ENCODE results near the gene MINDY4. TPM values are rescaled to one million over a fixed set of nuclear protein-coding genes. Genes with fewer than 3 reads are reported as not detected.
A peak's percentile ranks its signal among the peaks of the same experiment; 100 is the strongest.

The MINDY4 gene
- total and polyA plus RNA-seq, 2 donors (not counting 1 experiment from before 2014, with no cell fraction given), result 6.1 to 6.3 TPM

GRCh38 chr7:30850426-30850825, 79.2 kb downstream of the MINDY4 start:
- TF ChIP-seq EZH2 (IDR thresholded peaks at IDR 0.05; ENCODE audit: low read length, missing control alignments), result no peak
- TF ChIP-seq, protein P1, sequence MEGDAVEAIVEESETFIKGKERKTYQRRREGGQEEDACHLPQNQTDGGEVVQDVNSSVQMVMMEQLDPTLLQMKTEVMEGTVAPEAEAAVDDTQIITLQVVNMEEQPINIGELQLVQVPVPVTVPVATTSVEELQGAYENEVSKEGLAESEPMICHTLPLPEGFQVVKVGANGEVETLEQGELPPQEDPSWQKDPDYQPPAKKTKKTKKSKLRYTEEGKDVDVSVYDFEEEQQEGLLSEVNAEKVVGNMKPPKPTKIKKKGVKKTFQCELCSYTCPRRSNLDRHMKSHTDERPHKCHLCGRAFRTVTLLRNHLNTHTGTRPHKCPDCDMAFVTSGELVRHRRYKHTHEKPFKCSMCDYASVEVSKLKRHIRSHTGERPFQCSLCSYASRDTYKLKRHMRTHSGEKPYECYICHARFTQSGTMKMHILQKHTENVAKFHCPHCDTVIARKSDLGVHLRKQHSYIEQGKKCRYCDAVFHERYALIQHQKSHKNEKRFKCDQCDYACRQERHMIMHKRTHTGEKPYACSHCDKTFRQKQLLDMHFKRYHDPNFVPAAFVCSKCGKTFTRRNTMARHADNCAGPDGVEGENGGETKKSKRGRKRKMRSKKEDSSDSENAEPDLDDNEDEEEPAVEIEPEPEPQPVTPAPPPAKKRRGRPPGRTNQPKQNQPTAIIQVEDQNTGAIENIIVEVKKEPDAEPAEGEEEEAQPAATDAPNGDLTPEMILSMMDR (conservative IDR thresholded peaks at IDR 0.05 in 1 of 2, IDR thresholded peaks at IDR 0.05 in 1 of 2; ENCODE audit: low read depth in 1 of 2, low read length in 2 of 2), result no peak
- Histone ChIP-seq H3K4me1 (ENCODE audit: control insufficient read depth, extremely low read depth, insufficient read depth, low read length) (peaks cover 2% of the 10 kb centered on the region), H3K36me3 (ENCODE audit: control insufficient read depth, insufficient read depth, low read length) (peaks cover 2% of the 10 kb centered on the region), H3K9ac (ENCODE audit: insufficient read depth, low read length) (no peak overlapping the region), H3K27ac (ENCODE audit: insufficient read depth, low read length) (no peak overlapping the region), H4K20me1 (ENCODE audit: control insufficient read depth, extremely low read depth, insufficient read depth, low read length) (no peaks in the 10 kb centered on the region), H2AFZ (ENCODE audit: low read length) (no peak overlapping the region), H3K79me2 (ENCODE audit: control insufficient read depth, insufficient read depth, low read length) (no peaks in the 10 kb centered on the region), H3K4me2 (ENCODE audit: extremely low read depth, insufficient read depth, low read length) (no peak overlapping the region), H3K27me3 (ENCODE audit: control insufficient read depth, insufficient read depth, low read length) (no peaks in the 10 kb centered on the region), H3K9me3 (ENCODE audit: control insufficient read depth, insufficient read depth, low read depth, low read length) (no peaks in the 10 kb centered on the region), H3K4me3 (replicated peaks in 1 of 4; ENCODE audit: control extremely low read depth in 1 of 4, insufficient read depth in 1 of 4, low read depth in 3 of 4, low read length in 4 of 4) (no peak overlapping the region)
- no peak for DNase-seq (ENCODE audit: low read depth in 2 of 2)

DNA sequence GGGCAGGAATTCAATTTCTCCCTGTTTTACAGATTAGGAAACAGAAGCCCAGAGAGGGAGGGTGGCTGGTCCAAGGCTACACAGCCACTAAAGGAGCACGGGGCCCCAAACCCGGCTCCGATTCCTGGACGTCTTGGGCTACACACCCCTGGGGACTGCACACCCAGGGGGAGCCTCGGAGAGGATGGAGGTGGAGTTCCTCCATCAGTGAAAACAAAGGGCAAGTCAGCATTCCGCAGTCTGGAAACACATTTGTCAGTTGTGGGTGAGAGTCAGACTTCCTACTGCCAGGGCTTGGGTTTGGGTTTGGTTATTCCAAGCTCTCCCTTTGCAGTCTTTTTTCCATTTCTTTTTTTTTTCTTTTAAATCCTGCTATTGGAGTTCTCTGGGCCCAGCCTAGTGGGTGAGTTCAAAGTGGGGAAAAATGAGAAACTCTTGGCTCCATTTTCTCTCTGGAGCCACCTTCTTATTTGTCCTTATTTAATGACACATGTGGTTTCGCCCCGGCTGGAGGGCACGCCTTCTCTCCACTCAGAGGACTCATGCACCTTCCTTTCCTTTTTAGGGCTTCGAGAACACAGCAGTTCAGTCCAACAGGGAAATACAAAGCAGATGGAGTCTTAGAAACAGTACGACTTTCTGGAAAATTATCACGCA, 80.6 kb downstream of the MINDY4 start:
- H3K9me3 ChIP-seq (ENCODE audit: control insufficient read depth, insufficient read depth, low read depth, low read length), result no peaks in the 10 kb centered on the region
- H3K27me3 ChIP-seq (ENCODE audit: control insufficient read depth, insufficient read depth, low read length), result no peaks in the 10 kb centered on the region
- no peaks in the 10 kb centered on the region for H3K4me1 ChIP-seq (ENCODE audit: control insufficient read depth, extremely low read depth, insufficient read depth, low read length)
- no peaks in the 10 kb centered on the region for H3K79me2 ChIP-seq (ENCODE audit: control insufficient read depth, insufficient read depth, low read length)
- H2AFZ ChIP-seq (ENCODE audit: low read length), result no peak overlapping the region
- TF ChIP-seq EZH2 (IDR thresholded peaks at IDR 0.05; ENCODE audit: low read length, missing control alignments), result no peak
- TF ChIP-seq, protein P1 (conservative IDR thresholded peaks at IDR 0.05 in 1 of 2, IDR thresholded peaks at IDR 0.05 in 1 of 2; ENCODE audit: low read depth in 1 of 2, low read length in 2 of 2), result no peak
- DNase-seq (ENCODE audit: low read depth in 2 of 2), result peak in 1 of 2 donors; percentile 19
- no peak overlapping the region for H3K27ac ChIP-seq (ENCODE audit: insufficient read depth, low read length)
- H3K4me3 ChIP-seq (replicated peaks in 1 of 4; ENCODE audit: control extremely low read depth in 1 of 4, insufficient read depth in 1 of 4, low read depth in 3 of 4, low read length in 4 of 4), result no peak overlapping the region
- H3K9ac ChIP-seq (ENCODE audit: insufficient read depth, low read length), result no peak overlapping the region
- peaks cover 2% of the 10 kb centered on the region for H3K36me3 ChIP-seq (ENCODE audit: control insufficient read depth, insufficient read depth, low read length)
- no peaks in the 10 kb centered on the region for H4K20me1 ChIP-seq (ENCODE audit: control insufficient read depth, extremely low read depth, insufficient read depth, low read length)
- H3K4me2 ChIP-seq (ENCODE audit: extremely low read depth, insufficient read depth, low read length), result peak overlapping the region; percentile 16

- Histone ChIP-seq H4K20me1 (ENCODE audit: control insufficient read depth, extremely low read depth, insufficient read depth, low read length) (no peaks in the 10 kb centered on the region), H3K79me2 (ENCODE audit: control insufficient read depth, insufficient read depth, low read length) (no peaks in the 10 kb centered on the region), H3K4me3 (replicated peaks in 1 of 4; ENCODE audit: control extremely low read depth in 1 of 4, insufficient read depth in 1 of 4, low read depth in 3 of 4, low read length in 4 of 4) (no peak overlapping the region), H3K27ac (ENCODE audit: insufficient read depth, low read length) (no peak overlapping the region), H3K4me1 (ENCODE audit: control insufficient read depth, extremely low read depth, insufficient read depth, low read length) (no peaks in the 10 kb centered on the region), H3K36me3 (ENCODE audit: control insufficient read depth, insufficient read depth, low read length) (peaks cover 2% of the 10 kb centered on the region), H2AFZ (ENCODE audit: low read length) (no peak overlapping the region), H3K9me3 (ENCODE audit: control insufficient read depth, insufficient read depth, low read depth, low read length) (no peaks in the 10 kb centered on the region), H3K27me3 (ENCODE audit: control insufficient read depth, insufficient read depth, low read length) (no peaks in the 10 kb centered on the region), H3K4me2 (ENCODE audit: extremely low read depth, insufficient read depth, low read length) (peak overlapping the region; percentile 16), H3K9ac (ENCODE audit: insufficient read depth, low read length) (no peak overlapping the region)
- no peak for DNase-seq (ENCODE audit: low read depth in 2 of 2)
- no peak for TF ChIP-seq EZH2 (IDR thresholded peaks at IDR 0.05; ENCODE audit: low read length, missing control alignments)
- TF ChIP-seq, protein P1 (conservative IDR thresholded peaks at IDR 0.05 in 1 of 2, IDR thresholded peaks at IDR 0.05 in 1 of 2; ENCODE audit: low read depth in 1 of 2, low read length in 2 of 2), result no peak
These were observed 81.1 kb downstream of the MINDY4 start for GRCh38 chr7:30852308-30852684.
